GDM1 (cell line): ENCODE data around the gene GPR82.
A peak's percentile ranks its signal among the peaks of the same experiment; 100 is the strongest.
"Not testable (repeated sequence)": the region's sequence is repeated elsewhere in the genome, so short reads cannot be mapped to it uniquely, and the experiment has no call there.

Source experiments
- DNase-seq: peaks from one replicate; lab custom pipeline; 2025; lab: John Stamatoyannopoulos, UW

The GPR82 gene, protein sequence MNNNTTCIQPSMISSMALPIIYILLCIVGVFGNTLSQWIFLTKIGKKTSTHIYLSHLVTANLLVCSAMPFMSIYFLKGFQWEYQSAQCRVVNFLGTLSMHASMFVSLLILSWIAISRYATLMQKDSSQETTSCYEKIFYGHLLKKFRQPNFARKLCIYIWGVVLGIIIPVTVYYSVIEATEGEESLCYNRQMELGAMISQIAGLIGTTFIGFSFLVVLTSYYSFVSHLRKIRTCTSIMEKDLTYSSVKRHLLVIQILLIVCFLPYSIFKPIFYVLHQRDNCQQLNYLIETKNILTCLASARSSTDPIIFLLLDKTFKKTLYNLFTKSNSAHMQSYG

DNA sequence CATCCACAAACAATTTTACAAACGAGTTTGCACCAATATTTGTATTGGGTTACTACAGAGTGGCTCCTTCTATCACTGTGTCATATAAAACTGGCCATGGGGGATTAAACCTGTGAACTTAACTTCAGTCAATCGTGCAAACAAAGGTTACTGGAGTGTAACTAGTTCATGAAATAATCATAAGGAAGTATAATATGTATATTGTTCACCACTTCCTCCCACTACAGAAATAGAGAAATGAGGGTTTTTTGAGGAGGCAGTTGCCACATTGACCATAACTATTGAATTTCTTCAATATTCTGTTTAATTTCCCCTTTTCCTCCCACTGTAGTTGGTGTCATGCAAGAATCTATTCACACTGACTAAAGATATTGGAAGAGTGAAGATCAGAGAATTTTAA, at the start of gene GPR82:
GPR82 (plus strand) TSS at position 356 of the 400 bp plus-strand sequence. CDS start 2,846 bp downstream, outside the sequence.
- DNase-seq, result no peak

DNA sequence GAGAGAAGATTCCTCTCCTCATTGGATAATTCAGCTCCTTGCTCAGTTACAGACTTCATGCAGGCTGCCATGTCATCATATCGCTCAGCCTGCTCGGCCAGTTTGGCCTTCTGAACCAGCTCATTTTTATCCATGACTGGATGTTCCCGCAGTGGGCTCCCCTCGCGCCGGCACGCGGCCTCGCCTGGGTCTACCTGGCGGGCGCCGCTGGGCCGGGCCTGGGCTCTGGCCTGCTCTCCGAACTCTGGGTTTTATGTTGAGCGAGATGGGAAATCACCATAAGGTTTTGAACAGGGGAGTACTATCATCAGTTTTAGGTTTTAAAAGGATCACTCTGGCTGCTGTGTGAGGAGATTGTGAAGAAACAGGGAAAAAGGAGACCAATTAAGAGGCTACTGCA, 47.6 kb upstream of the GPR82 start:
- DNase-seq, result not testable (repeated sequence)

DNA sequence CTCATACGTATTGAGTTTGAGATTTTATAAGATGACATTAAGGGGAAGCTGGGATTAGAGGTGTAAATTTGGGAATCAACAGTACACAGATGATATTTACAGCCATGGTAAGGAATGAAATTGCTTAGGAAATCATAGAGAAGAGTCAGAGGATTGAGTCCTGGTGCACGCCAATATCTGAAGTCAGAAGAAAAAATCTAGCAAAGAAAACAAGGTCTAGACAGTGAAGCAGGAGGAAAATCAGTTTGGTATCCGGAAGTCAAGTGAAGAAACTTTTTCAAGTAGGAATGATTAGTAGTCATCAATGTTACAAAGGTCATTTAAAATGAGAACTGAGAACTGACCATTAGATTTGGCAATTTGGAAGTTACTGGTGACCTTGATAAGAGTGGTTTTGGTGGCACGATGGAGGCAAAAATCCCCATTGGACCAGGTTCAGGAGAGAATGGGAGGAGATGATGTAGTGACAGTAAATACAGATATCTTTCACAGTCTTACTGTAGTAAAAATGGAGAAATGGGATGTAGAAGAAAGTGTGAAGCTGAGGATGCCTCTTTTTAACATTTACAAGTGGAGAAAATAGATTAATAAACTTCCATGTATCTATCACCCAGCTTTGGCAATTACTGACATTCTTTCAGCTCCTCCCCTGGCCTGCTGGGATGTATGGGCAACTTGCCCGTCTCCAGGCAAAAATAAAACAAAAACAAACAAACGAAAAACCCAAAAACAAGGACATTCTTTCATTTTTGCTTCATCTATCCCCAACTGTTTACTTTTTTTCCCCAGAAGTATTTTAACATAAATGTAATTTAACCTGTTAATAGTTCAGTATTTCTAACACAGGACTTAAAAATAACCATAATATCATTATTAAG, 46.6 kb upstream of the GPR82 start:
- no peak for DNase-seq

DNA sequence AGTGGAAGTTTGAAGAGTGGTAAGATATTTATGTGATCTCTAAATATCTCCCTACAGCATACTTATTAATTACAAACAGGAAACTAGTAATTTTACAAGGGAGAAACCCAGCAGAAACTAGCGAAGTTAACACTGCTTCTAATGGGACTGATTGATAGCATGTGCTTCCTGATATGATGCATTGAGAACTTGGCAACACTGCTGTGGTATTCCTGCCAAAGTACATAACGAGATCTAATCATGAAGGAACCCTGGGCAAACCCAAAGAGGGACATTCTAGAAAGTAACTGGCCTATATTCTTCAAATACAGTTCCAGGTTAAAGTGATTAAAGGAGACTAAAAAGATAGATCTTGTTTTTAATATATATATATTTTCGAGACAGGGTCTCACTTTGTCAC, 39.8 kb upstream of the GPR82 start:
- no peak for DNase-seq

DNA sequence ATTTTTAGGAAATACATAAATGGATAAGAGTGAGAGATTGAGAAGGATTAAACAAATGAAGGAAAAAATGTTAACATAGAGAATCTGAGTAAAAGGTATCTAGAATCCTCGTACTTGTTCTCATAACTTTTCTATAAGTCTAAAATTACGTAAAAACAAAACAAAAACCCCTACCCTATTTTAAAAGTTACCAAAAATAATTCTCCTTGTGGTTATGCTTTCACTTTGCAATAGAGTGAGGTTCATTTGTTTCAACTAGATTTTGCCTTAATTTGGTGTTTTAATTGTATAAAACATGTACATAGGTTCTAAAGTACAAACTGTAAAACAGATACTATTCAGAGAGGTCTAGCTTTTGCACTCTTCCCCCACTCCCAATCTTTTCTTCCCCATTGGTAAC, 39.0 kb upstream of the GPR82 start:
- no peak for DNase-seq

DNA sequence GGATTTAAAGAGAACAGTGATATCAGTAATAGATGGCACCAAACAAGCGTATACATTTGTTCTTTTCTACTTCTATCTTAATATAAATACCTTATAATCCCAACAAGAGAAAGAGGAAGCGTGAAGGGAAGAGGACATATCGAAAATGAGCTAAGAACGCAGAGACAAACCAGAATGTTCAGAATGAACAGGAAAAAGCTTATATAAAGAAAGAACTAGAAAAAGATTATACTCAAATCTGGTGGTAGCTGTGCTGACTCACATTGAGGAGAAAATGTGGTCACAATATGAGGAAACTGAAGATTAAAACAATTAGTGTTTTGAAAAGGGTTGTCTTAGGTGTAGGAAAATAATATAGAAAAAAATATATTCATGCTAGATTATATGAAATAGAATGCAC, 37.2 kb upstream of the GPR82 start:
- no peak for DNase-seq

DNA sequence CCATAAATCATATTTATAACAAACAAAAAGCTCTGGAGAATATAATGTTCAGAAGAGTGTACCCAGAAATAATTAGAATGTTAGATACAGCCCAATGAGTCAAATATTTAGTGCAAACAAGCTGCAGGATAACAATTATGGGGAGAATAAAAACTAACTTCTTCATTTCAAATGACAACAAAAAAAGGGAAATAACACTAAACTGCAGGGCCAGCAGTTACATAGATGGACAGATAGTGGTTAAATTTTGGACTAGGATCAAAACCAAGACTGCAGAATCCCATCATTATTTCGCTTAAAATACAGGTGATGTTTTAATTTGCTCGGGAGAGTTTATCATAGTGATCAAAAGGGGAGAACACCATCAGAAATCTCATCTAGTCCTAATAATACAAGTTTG, 35.8 kb upstream of the GPR82 start:
- no peak for DNase-seq

DNA sequence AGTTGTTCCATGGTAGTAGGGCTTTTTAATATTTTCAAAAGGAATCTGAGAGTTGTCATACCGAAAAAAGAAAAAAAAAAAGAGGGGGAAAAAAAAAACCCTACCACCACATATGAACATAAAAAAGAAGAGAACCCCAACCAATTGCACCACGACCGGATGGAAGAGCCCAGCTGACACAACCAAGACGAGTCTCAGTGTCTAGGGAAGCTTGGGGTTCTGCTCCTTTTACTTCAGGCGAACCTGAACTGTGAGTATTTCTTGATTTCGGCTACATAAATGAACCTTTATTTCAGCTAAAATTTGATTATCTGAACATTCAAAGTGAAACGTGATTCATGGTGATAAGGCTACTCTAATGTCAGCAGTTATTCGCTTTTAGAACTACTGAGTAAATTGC, 35.1 kb upstream of the GPR82 start, which contains the start of gene GPR34:
GPR34 (plus strand) TSS at position 139 of the 400 bp plus-strand sequence. CDS start 6,661 bp downstream, outside the sequence.
- no peak for DNase-seq

DNA sequence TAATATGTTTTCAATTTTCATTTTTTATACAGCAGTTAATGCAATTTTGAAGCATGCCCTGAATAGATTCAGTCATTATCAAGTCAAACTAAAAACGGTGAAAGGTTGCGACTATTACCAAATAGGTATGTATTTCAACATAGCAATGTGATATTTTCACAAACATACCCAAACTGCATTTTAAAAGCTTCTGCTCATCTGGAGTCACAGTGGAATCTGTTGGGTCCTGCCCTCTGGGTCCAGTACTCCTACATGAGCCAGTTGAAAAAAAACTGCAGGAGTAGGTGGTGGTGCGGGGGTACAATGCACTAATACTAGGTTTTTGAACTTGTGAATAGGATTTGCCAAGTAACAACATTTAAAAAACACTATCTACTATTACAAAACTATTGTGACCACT, 34.3 kb upstream of the GPR82 start:
- DNase-seq, result no peak

DNA sequence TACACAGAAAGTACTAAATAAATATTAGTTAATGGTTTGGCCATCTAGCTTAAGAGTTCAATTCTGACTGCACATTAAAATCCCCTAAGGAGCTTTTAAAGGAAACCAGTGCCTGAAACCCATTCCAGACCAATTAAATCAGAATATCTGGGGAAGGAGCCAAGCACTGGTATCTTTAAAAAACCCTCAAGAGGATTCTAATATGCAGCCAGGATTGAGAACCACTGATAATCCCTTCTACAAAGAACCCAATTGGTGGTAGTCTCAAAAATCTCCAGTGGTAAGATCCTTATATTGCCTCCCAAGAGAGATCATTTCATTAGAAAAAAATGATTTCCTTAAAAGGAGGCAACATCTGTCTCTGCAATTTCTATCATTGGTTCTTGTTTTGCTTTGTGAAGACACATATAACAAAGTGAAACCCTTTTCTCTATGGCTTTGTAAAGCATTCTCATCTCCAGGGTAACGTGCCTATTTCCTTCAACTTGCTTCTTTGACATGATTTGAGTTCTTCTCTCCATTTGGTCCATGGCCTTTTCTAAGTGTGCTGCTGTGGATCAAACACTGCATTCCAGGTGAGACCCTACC, 31.7 kb upstream of the GPR82 start:
- no peak for DNase-seq

DNA sequence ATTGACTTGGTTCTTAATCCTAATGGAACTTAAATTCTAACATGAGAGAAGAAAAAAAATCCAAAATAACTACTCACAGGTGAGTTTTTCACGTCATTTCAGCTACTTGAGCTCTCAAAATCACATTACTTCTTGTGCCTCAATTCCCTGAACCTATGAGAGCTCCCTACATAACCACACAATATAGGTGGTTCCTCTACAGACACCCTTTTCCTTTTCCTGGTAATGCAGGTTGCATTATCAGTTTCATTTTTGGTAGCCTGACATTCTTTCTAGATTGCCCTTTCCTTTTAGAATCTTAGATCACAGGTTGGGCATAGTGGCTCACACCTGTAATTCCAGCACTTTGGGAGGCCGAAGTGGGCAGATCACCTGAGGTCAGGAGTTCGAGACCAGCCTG, 31.0 kb upstream of the GPR82 start:
- no peak for DNase-seq

DNA sequence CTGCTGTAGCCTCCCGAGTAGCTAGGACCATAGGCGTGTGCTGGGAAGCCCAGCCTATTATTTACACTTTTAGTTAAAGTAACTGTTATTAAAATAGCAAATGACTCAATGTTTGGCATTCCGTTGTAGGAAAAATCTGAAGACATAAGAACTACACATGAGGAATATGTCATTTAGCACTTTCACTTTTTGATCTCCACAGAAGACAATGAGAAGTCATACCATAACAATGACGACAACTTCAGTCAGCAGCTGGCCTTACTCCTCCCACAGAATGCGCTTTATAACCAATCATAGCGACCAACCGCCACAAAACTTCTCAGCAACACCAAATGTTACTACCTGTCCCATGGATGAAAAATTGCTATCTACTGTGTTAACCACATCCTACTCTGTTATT, 28.6 kb upstream of the GPR82 start:
- DNase-seq, result no peak

DNA sequence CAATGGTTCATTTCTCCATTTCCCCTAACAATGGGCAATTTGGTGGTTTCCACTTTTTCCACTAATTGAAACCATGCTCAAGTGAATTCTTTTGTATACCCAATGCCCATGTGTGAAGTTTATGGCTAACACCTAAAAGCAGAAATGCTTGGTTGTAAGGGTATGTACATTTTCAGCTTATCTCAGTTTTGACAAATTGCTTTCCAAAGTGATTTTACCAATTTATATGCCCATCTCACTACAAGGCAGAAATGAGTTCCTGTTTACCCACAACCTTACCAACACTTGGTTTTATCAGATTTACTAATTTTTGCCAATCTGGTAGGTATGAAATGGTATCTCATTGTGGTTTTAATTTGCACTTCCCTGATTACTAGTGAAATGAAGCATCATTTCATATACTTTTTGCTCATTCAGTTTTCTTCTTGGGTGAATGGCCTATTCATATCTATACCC, 20.4 kb upstream of the GPR82 start:
- DNase-seq, result no peak

DNA sequence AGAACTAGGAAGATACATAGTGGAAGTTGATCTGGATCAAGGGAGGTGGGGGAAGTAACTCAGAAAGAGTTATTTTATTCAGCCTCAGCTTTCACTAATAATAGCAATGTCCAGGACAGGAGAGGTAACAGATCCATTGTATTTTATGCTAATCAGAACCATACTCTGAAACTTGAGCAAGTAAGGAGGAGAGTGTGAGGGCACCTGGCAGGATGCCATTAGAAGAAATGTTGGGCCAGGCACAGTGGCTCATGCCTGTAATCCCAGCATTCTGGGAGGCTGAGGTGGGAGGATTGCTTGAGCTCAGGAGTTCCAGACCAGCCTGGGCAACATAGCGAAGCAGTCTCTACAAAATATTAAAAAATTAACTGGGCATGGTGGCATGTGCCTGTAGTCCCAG, 18.9 kb upstream of the GPR82 start:
- DNase-seq, result no peak

DNA sequence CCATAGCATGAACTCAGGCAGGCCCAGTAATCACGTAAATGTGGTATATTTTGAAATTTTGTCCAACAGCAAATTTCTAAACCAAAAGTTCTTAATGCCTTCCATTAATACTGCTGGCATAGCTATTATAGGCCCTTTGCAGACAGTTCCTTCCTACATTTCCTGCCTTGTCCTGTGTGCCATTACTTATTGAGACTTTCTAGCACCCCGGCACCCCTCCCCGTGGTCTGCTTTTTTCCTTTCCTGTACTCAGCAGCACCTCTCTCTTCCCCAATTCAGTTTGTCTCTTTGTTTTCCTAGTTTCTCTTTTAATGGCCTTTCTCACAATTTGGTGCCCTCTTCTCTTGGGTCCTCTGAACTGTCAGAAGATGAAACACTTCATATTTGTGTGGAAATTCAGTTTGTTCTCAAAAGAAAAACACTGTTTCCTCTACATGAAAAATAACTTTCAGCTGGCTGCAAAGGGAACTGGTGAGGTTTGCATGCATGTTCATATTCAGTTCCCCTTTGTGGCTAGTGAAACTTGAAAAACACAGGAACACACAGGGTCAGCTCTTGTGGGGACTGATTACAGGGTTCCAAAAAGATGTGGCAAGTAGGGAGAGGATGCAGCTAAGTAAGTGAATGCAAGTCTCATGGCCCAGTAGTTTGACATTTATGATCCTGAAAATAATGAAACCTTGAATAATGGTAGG, 18.2 kb upstream of the GPR82 start:
- DNase-seq, result peak; percentile 73

DNA sequence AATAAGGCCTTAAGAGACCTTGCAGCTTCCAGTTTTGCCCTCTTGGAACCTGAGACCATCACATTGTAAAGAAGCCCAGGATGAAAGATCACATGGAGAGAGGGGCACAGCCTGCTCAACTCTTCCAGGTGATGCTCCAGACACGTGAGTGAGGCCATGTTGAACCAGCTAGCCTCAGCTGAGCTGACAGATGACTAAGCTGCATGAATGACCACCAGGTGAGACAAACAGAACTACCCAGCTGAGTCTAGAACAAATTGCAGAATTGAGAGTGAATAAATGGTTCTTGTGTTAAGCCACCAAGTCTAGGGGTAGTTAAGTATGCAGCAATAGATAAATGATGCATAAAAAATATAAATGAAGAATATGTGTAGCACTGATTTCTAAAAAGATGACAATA, 16.8 kb upstream of the GPR82 start:
- no peak for DNase-seq

DNA sequence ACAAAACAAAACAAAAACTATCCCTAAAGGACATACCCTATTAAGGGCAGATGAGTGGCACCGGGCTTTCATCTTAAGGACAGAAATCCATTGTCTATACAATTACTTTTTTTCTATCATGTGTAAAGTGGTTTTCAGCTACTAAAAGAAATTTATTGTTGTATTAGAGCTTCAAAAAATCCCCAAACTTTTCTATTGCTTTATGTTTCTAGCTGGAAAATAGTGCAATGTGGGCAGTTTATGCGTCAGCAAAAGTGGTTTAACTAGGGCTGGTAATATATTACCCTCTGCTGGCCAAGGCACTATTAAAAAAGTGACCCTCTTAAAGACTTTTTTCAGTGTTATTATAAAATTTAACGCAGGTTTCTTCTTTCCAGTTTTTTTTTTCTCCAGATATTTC, 15.5 kb upstream of the GPR82 start:
- no peak for DNase-seq

DNA sequence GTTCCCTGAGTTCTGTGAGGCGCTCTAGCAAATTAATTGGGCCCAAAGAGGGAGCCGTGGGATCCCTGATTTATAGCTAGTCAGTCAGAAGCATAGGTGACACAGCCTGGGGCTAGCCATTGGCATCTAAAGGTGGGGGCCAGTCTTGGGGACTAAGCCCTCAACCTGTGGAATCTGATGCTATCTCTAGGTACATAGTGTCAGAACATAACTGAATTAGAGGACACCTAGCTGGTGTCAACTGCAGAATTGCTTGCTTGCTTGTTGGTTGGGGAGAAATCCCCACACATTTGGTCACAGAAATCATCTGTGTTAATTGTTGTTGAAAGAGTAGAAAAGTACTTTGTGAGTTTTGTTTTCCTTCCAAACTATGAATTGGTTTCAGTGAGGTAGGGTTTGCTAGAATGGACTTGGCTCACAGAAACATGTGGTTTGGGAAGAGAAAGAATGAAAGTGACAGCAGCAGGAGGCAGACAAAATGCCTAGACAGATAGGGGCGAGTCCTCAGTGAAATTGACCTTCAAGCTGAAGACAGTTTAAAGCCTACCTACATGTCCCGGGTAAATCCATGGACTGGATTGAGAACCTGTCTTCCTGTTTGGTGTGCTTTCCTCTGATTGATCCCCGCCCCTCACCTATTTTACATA, 12.8 kb upstream of the GPR82 start:
- no peak for DNase-seq

DNA sequence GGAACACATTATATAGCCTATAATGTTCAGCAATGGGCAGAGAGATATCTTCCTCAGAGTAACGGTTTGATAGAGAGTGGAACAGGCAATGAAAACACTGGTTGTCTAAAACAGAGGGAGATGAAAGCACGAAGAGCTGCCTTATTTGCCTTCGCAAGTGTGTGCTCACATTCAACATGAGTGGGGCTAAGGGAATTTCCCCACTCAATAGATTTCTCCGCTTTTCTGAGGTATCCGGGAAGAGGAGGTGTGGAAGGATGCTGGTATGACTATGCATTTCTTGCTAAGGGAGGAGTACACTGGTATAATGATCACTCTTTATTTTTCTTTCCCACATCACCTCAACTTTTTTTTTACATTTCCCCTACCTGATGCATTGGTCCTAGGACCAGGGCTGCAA, 7.8 kb upstream of the GPR82 start:
- no peak for DNase-seq

DNA sequence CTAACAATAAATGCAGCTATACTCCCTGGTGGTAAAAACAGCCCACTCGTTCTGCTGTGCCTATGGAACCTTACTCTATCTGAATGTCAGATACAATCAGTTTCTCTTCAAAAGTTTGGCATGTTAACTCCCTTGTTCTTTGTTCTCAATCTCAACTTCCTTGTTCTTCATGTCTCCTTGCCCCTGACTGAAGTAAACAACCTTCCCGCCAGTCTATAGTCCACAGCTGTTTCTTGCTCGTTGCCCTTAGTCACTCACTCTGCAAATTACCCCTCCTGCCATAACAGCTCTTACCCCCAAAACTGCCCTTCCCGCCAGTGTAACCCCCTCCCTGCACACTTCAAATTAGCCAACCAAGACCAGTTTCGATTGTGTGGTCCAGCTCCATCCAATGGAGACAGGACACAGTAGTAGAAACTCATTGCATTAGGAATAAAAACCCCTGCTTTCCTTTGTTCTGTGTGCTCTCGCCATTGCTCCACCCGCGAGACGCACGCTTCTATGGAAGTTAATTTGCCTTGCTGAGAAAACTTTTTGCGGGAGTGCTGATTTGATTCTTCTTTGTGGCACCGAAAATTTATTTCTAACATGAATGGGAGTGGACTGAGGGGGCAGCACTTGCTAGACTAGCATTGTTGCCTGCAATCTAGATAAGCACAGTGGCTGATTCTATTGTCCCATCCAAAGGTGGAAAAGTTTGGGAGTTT, 7.1 kb upstream of the GPR82 start:
- no peak for DNase-seq
